ENCODE measurements around the gene SOCS4.

The SOCS4 gene

DNA sequence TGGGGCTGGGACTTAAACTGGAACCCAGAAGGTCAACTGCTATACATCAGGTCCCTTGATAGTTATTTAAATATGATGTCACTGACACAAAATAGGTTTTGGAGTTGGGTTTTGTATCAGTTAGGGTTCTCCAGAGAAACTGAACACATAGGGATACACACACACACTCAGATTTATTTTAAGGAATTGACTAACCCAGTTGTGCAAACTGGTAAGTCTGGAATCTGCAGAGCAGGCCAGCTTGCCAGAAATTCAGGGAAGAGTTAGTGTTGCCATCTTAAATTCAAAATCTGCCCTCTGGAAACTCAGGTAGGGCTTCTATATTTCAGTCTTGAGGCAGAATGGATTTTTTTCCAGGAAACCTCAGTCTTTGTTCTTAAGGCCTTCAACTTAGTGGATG, 61.3 kb downstream of the SOCS4 start:
- no peak for DNase-seq (ENCODE audit: low read depth in 2 of 2)

DNA sequence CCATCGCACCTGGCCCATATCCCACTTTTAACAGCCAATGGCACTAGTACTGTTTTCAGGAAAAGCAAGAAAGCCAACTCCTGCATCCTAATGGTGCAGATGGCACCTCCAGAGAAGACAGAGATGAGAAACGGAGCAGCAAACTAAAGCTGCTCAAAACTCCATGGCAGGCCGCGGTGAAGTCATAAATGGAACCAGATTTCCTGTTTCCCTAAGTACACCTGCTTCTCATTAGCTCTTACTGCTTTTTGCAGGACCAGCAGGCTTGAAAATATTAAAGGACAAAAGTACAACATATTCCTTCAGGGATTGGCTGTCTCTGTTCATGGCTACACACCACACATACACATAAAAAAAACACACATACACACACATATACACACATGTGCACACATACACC, 65.3 kb downstream of the SOCS4 start:
- DNase-seq (ENCODE audit: low read depth in 2 of 2): no peak

DNA sequence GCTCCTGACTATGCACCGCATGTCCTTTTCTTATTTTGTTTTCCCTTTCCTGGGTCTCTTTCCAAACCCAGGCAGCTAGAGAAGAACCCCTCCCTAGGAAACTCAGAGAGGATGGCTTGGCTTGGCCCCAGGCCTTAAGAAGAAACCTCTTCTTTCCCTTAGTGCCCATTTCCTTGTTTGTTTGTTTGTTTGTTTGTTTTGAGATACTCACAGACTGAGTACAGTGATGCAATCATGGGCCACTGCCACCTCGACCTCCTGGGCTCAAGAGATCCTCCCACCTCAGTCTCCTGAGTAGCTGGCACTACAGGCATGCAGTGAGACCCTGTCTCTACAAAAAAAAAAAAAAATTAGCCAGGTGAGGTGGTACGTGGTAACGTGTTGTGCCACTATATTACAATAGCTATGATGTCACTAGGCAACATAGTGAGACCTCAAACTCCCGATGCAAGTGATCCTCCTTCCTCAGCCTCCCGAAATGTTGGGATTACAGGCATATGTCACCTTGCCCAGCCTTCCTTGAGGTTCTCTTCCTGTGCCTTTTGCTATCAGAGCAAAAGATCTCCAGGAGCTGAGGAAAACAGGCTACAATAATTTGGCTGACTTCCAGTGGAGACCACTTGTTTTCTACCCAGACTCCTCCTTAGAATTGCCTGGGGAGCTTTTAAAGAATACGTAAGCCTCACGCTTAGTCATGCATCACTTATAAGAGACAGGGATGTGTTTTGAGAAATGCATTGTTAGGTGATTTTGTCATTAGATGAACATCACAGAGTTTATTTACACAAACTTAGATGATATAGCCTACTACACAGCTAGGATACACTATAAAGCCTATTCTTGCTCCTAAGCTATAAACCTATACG, 67.5 kb downstream of the SOCS4 start:
- no peak for DNase-seq (ENCODE audit: low read depth in 2 of 2)

DNA sequence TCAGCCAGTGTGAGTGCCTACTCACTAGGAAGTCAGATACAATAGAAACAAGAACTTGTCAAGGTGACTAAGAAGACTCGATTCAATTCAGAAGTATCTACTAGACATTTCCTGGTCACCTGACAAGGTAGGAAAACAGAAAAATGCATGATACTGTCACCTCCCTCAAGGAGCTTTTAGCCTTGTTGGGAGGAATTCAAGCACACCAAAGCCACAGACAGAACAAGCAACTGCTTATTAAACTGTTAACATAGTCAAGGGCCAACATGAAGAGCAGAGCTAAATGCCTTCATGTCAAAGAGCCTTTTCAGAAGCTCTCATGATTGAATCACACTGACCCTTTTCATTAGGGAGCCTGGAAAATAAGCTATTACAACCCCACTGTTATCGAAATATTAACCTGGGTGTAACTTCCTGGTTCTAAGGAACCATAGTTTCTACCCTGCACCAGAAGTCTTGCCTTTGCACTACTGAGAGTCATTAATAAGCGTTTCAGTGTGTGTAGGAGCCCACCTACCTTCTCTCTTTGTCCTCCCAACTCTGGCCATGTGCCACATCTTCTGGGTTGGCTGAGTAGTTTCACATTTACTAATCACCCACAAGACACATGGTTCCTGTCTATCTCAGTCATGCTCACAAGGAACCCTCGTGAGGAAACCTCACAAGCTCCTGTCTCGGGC, 71.0 kb downstream of the SOCS4 start:
- peak in 1 of 2 donors; percentile 30 for DNase-seq (ENCODE audit: low read depth in 2 of 2)

DNA sequence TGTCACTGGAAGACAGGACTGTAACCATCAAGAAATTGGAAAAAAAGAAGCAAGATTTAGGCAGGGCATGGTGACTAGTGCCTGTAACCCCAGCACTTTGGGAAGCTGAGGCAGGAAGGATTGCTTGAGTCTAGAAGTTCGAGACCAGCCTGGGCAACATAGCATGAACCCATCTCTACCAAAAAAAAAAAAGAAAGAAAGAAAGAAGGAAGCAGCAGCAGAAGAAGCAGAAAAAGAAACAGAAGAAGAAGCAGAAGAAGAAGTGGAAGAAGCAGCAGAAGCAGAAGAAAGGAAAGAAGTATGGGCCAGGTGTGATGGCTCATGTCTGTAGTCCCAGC, 71.5 kb downstream of the SOCS4 start:
- DNase-seq (ENCODE audit: low read depth in 2 of 2): no peak

Measured in stimulated activated CD8-positive, alpha-beta memory T cell treated with anti-CD3 and anti-CD28 coated beads, Interleukin-15, amount 100 ng/mL, for 4 hours (primary cell).